ENCODE measurements around the gene PLK3. TPM values are rescaled to one million over a fixed set of nuclear protein-coding genes. Genes with fewer than 3 reads are reported as not detected.

PLK3 gene
- total and polyA plus RNA-seq, 9 of the 15 experiments (the other 6 are each of a cell fraction or from before 2014, with no cell fraction given): 0.52 to 22.7 (median 11.0) TPM

- TF ChIP-seq DEAF1 (CRISPR knock-in tag; IDR thresholded peaks at IDR 0.05) (no peak), ZBTB33 (CRISPR knock-in tag; IDR thresholded peaks at IDR 0.05) (0 out of 2 replicates have a peak, but pooled peaks have one; percentile 8), PML (IDR thresholded peaks at IDR 0.05; ENCODE audit: low read length) (0 out of 2 replicates have a peak, but pooled peaks have one; percentile 14), CREB1 (IDR thresholded peaks at IDR 0.05) (0 out of 2 replicates have a peak, but pooled peaks have one; percentile 13), CREB1 (CRISPR knock-in tag; IDR thresholded peaks at IDR 0.05) (no peak; the same call in 1 of the 2 replicates), CHD2 (IDR thresholded peaks at IDR 0.05; ENCODE audit: low read depth, low read length) (no peak), ZNF740 (CRISPR knock-in tag; IDR thresholded peaks at IDR 0.05) (no peak), ZNF740 (tag; IDR thresholded peaks at IDR 0.05) (0 out of 4 replicates have a peak, but pooled peaks of 1 of the 2 experiments have one; percentile 40), MXD1 (CRISPR knock-in tag; IDR thresholded peaks at IDR 0.05; ENCODE audit: borderline replicate concordance, poor library complexity, severe bottlenecking) (no peak)
Measured at GRCh38 chr1:44776730-44777068, 23.5 kb upstream of the PLK3 start (continued).
